RWPE1 (cell line): ENCODE data around the gene PPARGC1A.

Experiments
- CTCF ChIA-PET: fragments of 350-600 bp; sonication (Branson Sonifier 250); formaldehyde crosslinking; extraction: SDS; loops from one replicate; lab custom pipeline; 2021; lab: Yijun Ruan, JAX
- POLR2A ChIA-PET: fragments of 400-600 bp; formaldehyde crosslinking; extraction: SDS; loops from one replicate; lab custom pipeline; 2020; ENCODE audit warnings: antibody characterized with exemption; ENCODE audit not compliant: low non-redundant PET; lab: Yijun Ruan, JAX
- DNase-seq: peaks from one replicate; pipeline ENCODE4 v3.0.0; 2012; ENCODE audit warnings: low spot score
- H3K27ac ChIP-seq: fragments of 450-650 bp; 2 replicates; pipeline ENCODE4 v1.5.1; 2017
- CTCF ChIP-seq: fragments of 450-650 bp; conservative IDR thresholded peaks from 2 replicates; pipeline ENCODE4 v1.5.1; 2017; ENCODE audit warnings: low read depth, mild to moderate bottlenecking

The PPARGC1A gene

GRCh38 chr4:23885943-23886590, 3.8 kb downstream of the PPARGC1A start:
- DNase-seq = no peak
- no peak overlapping the region for H3K27ac ChIP-seq
- CTCF ChIA-PET = no interaction called here
- POLR2A ChIA-PET = no interaction called here
- no peak for TF ChIP-seq CTCF

GRCh38 chr4:23884741-23885140, 5.1 kb downstream of the PPARGC1A start:
- H3K27ac ChIP-seq = no peak overlapping the region
- ChIA-PET POLR2A (no interaction called here), CTCF (no interaction called here)
- no peak for DNase-seq
- TF ChIP-seq CTCF = no peak

- H3K27ac ChIP-seq = no peak overlapping the region
- ChIA-PET CTCF (no interaction called here), POLR2A (no interaction called here)
- no peak for DNase-seq
- TF ChIP-seq CTCF = no peak
These were observed 5.6 kb downstream of the PPARGC1A start for GRCh38 chr4:23884261-23884660.

GRCh38 chr4:23882976-23883531, 6.8 kb downstream of the PPARGC1A start:
- no peak overlapping the region for H3K27ac ChIP-seq
- POLR2A ChIA-PET = no interaction called here
- no peak for TF ChIP-seq CTCF

GRCh38 chr4:23881674-23882337, 8.0 kb downstream of the PPARGC1A start:
- DNase-seq = no peak
- CTCF ChIA-PET = no interaction called here
- TF ChIP-seq CTCF = no peak
- H3K27ac ChIP-seq = no peak overlapping the region
- POLR2A ChIA-PET = no interaction called here

More at GRCh38 chr4:23882976-23883531, 6.8 kb downstream of the PPARGC1A start:
- CTCF ChIA-PET = no interaction called here
- no peak for DNase-seq

- CTCF ChIA-PET = no interaction called here
- POLR2A ChIA-PET = no interaction called here
- TF ChIP-seq CTCF = no peak
- DNase-seq = no peak
- H3K27ac ChIP-seq = no peak overlapping the region
These were observed 8.8 kb downstream of the PPARGC1A start for GRCh38 chr4:23881052-23881501.
